Mammary epithelial cell (primary cell): Measurements from ENCODE around the gene COL9A2.

Experiments
- CTCF ChIP-seq, 2 donors: IDR thresholded peaks in 1 of 2; conservative IDR thresholded peaks in 1 of 2; 2 replicates each; pipeline ENCODE4 v1.5.1; 2011 to 2012; ENCODE audit warnings: inconsistent platforms in 2 of 2, low read length in 2 of 2, mild to moderate bottlenecking in 2 of 2, control low read depth in 1 of 2, low read depth in 1 of 2; ENCODE audit not compliant: insufficient read depth in 1 of 2; ENCODE audit errors: extremely low read depth in 1 of 2
- EZH2 ChIP-seq: IDR thresholded peaks from 2 replicates; pipeline ENCODE4 v1.6.1; 2012; ENCODE audit warnings: low read length, inconsistent platforms, borderline replicate concordance

DNA sequence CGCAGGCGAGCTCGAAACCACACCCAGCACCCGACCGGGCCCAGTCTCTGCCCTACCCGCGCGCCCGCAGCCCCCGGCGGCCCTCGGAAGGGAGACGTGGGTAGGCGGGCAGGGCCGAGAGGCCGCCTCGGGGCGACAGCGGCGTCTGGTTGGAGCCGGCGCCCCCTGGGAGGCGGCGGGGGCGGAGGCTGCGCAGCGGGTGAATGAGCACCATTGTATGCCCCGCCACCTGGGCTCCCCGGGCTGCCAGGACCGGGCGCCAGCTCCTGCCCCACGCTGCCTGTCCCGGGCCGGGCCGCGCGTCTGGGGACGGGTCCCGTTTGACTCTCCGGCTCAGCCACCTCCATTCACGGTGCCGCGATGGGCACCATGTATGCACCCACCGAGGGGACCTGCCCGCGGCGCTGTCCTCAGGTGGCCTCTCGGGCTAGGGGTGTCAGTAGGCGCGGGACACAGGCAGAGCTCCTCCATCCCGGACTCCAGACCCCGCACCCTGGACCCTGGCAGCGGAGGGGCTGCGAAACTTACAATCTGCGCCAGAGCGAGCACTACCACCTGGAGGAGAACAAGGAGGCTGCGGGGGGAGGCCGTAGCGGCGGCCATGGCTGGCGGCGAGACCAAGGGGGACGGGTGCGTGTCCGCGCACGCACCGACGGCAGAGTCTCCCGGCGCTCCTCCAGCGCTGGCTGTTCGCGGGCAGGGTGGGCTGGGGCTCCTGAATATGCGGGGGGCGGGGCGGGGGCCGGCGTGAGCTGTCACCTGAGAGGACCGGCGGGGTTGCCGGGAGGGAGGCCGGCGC, at the start of gene COL9A2:
- TF ChIP-seq CTCF (conservative IDR thresholded peaks at IDR 0.05 in 1 of 2, IDR thresholded peaks at IDR 0.05 in 1 of 2; ENCODE audit: extremely low read depth in 1 of 2, insufficient read depth in 1 of 2, low read depth in 1 of 2, low read length in 2 of 2) (no peak), EZH2 (no peak)
